ENCODE measurements around the gene TKFC. TPM values are rescaled to one million over a fixed set of nuclear protein-coding genes. Genes with fewer than 3 reads are reported as not detected.

TKFC gene
- total and polyA plus RNA-seq, 9 of the 15 experiments (the other 6 are each of a cell fraction or from before 2014, with no cell fraction given), result 2.0 to 61.7 (median 28.5) TPM

DNA sequence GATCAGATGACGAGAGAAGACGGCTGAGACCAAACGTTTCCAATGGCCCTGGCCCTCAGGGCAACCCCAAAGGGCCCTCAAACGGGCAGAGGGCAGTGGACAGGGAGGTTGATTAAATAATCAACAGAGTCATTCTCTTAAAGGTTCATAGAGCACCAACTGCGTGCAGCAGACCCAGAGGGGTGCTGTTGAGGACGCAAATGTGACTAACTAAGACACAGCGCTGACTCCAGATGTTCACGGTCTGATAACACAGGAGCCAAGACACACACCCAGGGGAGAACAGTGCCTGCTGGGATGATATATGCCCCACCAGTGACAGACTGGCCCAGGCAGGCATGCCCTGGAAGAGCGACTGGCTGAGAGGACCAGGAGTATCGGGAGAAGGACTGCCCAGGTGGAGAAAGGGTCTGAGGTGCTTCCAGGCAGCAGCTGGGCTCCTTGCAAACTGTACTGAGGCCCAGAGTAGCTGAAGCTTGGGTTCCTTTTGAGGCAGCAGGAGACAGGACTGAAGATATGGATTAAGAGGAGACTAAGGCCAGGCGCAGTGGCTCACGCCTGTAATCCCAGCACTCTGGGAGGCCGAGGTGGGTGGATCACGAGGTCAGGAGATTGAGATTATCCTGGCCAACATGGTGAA lies 45.6 kb upstream of the TKFC start (continued):
- TF ChIP-seq, protein P1, sequence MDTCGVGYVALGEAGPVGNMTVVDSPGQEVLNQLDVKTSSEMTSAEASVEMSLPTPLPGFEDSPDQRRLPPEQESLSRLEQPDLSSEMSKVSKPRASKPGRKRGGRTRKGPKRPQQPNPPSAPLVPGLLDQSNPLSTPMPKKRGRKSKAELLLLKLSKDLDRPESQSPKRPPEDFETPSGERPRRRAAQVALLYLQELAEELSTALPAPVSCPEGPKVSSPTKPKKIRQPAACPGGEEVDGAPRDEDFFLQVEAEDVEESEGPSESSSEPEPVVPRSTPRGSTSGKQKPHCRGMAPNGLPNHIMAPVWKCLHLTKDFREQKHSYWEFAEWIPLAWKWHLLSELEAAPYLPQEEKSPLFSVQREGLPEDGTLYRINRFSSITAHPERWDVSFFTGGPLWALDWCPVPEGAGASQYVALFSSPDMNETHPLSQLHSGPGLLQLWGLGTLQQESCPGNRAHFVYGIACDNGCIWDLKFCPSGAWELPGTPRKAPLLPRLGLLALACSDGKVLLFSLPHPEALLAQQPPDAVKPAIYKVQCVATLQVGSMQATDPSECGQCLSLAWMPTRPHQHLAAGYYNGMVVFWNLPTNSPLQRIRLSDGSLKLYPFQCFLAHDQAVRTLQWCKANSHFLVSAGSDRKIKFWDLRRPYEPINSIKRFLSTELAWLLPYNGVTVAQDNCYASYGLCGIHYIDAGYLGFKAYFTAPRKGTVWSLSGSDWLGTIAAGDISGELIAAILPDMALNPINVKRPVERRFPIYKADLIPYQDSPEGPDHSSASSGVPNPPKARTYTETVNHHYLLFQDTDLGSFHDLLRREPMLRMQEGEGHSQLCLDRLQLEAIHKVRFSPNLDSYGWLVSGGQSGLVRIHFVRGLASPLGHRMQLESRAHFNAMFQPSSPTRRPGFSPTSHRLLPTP (IDR thresholded peaks at IDR 0.05; ENCODE audit: borderline replicate concordance, extremely low read depth, insufficient read length), result no peak
- TF ChIP-seq, protein P2, sequence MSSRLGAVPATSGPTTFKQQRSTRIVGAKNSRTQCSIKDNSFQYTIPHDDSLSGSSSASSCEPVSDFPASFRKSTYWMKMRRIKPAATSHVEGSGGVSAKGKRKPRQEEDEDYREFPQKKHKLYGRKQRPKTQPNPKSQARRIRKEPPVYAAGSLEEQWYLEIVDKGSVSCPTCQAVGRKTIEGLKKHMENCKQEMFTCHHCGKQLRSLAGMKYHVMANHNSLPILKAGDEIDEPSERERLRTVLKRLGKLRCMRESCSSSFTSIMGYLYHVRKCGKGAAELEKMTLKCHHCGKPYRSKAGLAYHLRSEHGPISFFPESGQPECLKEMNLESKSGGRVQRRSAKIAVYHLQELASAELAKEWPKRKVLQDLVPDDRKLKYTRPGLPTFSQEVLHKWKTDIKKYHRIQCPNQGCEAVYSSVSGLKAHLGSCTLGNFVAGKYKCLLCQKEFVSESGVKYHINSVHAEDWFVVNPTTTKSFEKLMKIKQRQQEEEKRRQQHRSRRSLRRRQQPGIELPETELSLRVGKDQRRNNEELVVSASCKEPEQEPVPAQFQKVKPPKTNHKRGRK (tag; IDR thresholded peaks at IDR 0.05), result no peak
- no peak for TF ChIP-seq FOXA1 (IDR thresholded peaks at IDR 0.05; ENCODE audit: borderline replicate concordance)
- no peak for TF ChIP-seq MIER1 (IDR thresholded peaks at IDR 0.05; ENCODE audit: low read depth)
- TF ChIP-seq FOSL1 (tag; conservative IDR thresholded peaks at IDR 0.05), result peak; percentile 88
- 0 out of 2 replicates have a peak, but pooled peaks have one; percentile 22 for TF ChIP-seq E2F3 (CRISPR knock-in tag; IDR thresholded peaks at IDR 0.05)
- peak; percentile 32 to 72; a peak in 2 of 4 replicates for TF ChIP-seq RCOR1 (IDR thresholded peaks at IDR 0.05; ENCODE audit: borderline replicate concordance in 1 of 2, low read depth in 2 of 2, low read length in 2 of 2)
- TF ChIP-seq SP1 (CRISPR knock-in tag; IDR thresholded peaks at IDR 0.05), result peak; percentile 40; the same call in 1 of the 2 replicates
- TF ChIP-seq ZNF444 (CRISPR knock-in tag; IDR thresholded peaks at IDR 0.05), result no peak
- TF ChIP-seq TAF1 (IDR thresholded peaks at IDR 0.05; ENCODE audit: control insufficient read depth, extremely low read depth, insufficient read depth, low read length, severe bottlenecking), result peak; percentile 54
- peak; percentile 33; the same call in 1 of the 2 replicates for TF ChIP-seq MAFF (IDR thresholded peaks at IDR 0.05; ENCODE audit: low read length)
- TF ChIP-seq DACH1 (IDR thresholded peaks at IDR 0.05; ENCODE audit: partially characterized antibody), result no peak
- peak; percentile 68 for TF ChIP-seq MYC (IDR thresholded peaks at IDR 0.05; ENCODE audit: low read depth, low read length)
- TF ChIP-seq MYC (CRISPR knock-in tag; IDR thresholded peaks at IDR 0.05; ENCODE audit: borderline replicate concordance, low read depth), result no peak
- TF ChIP-seq, protein P3, sequence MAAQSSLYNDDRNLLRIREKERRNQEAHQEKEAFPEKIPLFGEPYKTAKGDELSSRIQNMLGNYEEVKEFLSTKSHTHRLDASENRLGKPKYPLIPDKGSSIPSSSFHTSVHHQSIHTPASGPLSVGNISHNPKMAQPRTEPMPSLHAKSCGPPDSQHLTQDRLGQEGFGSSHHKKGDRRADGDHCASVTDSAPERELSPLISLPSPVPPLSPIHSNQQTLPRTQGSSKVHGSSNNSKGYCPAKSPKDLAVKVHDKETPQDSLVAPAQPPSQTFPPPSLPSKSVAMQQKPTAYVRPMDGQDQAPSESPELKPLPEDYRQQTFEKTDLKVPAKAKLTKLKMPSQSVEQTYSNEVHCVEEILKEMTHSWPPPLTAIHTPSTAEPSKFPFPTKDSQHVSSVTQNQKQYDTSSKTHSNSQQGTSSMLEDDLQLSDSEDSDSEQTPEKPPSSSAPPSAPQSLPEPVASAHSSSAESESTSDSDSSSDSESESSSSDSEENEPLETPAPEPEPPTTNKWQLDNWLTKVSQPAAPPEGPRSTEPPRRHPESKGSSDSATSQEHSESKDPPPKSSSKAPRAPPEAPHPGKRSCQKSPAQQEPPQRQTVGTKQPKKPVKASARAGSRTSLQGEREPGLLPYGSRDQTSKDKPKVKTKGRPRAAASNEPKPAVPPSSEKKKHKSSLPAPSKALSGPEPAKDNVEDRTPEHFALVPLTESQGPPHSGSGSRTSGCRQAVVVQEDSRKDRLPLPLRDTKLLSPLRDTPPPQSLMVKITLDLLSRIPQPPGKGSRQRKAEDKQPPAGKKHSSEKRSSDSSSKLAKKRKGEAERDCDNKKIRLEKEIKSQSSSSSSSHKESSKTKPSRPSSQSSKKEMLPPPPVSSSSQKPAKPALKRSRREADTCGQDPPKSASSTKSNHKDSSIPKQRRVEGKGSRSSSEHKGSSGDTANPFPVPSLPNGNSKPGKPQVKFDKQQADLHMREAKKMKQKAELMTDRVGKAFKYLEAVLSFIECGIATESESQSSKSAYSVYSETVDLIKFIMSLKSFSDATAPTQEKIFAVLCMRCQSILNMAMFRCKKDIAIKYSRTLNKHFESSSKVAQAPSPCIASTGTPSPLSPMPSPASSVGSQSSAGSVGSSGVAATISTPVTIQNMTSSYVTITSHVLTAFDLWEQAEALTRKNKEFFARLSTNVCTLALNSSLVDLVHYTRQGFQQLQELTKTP (IDR thresholded peaks at IDR 0.05; ENCODE audit: low read depth in 1 of 2, partially characterized antibody in 2 of 2), result peak in 1 of 2 experiments; percentile 16
- TF ChIP-seq PRMT5 (CRISPR knock-in tag; IDR thresholded peaks at IDR 0.05), result no peak
- TF ChIP-seq, protein P4, sequence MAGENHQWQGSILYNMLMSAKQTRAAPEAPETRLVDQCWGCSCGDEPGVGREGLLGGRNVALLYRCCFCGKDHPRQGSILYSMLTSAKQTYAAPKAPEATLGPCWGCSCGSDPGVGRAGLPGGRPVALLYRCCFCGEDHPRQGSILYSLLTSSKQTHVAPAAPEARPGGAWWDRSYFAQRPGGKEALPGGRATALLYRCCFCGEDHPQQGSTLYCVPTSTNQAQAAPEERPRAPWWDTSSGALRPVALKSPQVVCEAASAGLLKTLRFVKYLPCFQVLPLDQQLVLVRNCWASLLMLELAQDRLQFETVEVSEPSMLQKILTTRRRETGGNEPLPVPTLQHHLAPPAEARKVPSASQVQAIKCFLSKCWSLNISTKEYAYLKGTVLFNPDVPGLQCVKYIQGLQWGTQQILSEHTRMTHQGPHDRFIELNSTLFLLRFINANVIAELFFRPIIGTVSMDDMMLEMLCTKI (IDR thresholded peaks at IDR 0.05; ENCODE audit: partially characterized antibody), result no peak

Data from K562 (cell line).